NCI-H2081 (cell line): ENCODE measurements around the gene KCNH6.

Experiments
- DNase-seq, 2 experiments: peaks; one replicate each; lab custom pipeline; 2025; lab: John Stamatoyannopoulos, UW

KCNH6 gene

GRCh38 chr17:63534816-63535455, 11.8 kb downstream of the KCNH6 start:
- no peak for DNase-seq

- no peak for DNase-seq
Observed at GRCh38 chr17:63535640-63536039, 12.5 kb downstream of the KCNH6 start.

DNA sequence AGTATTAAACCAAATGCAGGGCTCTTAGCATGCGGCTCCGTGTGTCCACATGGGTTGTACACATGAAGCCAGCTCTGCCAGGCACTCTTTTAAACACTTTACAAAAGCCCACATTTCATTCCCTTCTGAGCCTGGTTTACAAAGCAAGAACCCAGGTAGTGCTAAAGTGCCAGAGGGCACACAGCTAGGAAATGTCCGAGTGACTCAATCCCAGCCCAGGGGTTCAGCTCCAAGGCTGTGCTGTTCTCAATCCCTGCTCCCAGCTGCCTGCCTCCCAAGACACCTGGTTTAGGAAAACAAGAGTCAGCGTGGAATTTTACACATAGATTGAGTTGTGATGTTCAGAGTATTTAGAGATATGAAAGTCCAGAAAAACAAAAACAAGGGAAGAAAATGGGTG, 13.8 kb downstream of the KCNH6 start:
- no peak for DNase-seq

- DNase-seq = no peak
Observed at GRCh38 chr17:63537991-63538692, 15.0 kb downstream of the KCNH6 start.

GRCh38 chr17:63538693-63539595, 15.8 kb downstream of the KCNH6 start:
- DNase-seq = no peak

DNA sequence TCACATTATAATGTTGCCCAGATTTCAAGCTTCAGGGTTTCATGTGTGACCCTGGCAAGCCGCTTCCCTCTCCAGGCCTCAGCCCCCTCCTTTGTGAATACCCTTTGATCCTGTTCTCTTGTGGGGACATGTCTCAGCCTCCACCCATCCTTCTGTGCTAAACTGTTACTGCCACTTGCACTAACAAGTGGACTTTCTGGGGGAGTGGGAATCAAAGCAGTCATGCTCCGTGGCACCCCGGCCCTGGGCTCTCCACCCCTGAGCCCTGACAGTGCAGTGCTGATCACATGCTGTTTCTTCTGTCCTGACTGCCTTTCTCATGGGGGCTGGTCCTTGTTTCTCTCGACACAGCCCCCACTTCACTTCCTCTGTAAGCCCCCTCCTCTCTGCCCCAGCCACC, 17.4 kb downstream of the KCNH6 start:
- no peak for DNase-seq

DNA sequence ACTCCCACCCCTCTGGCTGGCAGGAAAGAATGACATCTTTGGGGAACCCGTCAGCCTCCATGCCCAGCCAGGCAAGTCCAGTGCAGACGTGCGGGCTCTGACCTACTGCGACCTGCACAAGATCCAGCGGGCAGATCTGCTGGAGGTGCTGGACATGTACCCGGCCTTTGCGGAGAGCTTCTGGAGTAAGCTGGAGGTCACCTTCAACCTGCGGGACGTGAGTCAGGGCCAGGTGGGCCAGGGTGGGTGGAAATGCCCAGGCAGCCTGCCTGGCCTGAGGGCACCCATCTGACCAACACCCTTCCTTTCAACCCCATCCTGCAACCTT, 19.0 kb downstream of the KCNH6 start:
- DNase-seq = no peak

DNA sequence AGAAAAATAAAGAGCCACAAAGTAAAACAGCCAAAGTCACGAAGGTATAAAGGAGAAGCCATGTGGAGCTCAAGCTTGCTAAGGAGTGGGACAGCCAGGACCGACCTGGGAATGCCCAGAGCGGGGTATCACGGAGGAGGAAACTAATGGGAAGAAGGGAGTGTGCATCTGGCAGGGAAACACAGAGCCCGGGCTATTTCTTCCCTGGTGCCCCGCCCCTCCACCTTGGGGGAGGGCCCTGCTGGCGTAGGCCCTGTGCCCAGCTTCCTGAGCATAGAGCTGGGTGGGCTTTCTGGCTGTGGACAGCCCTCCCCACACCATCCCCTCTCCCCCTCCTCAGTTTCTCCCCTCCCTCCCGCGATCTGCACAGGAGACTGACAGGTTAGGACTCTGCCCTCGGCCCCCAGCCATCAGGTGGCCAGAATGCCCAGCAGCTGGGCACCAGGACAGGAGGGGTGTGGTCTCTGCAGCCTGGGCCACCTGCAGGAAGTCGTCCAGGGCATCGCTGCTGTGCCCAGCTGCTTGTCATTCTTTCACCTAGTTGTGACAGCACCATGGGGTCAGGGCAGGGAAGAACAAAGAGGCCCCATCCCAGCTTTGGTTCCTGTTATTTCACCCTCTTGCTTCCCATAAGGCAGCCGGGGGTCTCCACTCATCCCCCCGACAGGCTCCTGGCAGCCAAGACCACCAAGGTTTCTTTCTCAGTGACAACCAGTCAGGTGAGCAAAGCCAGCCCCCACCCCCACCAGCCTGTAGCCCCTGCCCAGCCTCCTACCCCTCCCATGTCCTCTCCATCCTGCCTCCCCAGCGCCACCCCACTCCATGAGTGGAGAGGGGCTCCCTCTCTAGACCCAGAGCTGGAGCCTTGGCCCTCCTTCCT, 20.0 kb downstream of the KCNH6 start:
- peak; percentile 16 to 46 for DNase-seq

GRCh38 chr17:63543822-63544420, 20.8 kb downstream of the KCNH6 start:
- DNase-seq = no peak

- DNase-seq = no peak
Observed at GRCh38 chr17:63544467-63545301, 21.5 kb downstream of the KCNH6 start.

- no peak for DNase-seq
Observed at GRCh38 chr17:63546308-63547082, 23.3 kb downstream of the KCNH6 start.

- no peak for DNase-seq
Observed at GRCh38 chr17:63547083-63547523, 23.9 kb downstream of the KCNH6 start.

DNA sequence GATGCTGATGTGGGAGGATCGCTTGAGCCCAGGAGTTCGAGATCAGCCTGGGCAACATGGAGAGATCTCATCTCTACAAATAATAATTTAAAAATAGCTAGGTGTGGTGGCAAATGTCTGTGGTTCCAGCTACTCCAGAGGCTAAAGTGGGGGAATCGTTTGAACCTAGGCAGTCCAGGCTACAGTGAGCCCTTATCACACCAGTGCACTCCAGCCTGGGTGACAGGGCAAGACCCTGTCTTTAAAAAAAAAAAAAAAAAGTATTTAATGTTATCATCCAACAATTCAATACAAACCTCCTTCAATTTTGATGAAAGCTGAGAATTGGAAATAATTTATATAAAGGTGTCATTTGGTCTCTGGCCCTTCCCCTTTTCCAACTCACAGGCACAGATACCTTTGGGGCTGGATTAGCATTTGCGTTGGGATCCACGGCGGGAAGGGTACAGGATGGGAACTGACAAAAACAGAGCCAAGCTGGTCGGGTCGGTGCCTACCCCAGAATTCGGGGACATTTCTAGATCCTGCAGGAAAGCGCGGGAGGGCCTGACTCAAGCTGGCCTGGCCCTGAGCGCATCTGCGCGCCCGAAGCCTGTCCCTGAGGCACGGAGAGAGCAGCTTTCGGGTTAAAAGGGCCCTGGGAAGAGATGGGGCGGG, 26.3 kb downstream of the KCNH6 start:
- no peak for DNase-seq

- peak; percentile 100 for DNase-seq
Observed at GRCh38 chr17:63549946-63550816, 27.0 kb downstream of the KCNH6 start, which contains the start of gene DCAF7. TSS of gene DCAF7 (plus strand) at chr17:63550477. CDS start at chr17:63550678, 201 bp downstream.

DNA sequence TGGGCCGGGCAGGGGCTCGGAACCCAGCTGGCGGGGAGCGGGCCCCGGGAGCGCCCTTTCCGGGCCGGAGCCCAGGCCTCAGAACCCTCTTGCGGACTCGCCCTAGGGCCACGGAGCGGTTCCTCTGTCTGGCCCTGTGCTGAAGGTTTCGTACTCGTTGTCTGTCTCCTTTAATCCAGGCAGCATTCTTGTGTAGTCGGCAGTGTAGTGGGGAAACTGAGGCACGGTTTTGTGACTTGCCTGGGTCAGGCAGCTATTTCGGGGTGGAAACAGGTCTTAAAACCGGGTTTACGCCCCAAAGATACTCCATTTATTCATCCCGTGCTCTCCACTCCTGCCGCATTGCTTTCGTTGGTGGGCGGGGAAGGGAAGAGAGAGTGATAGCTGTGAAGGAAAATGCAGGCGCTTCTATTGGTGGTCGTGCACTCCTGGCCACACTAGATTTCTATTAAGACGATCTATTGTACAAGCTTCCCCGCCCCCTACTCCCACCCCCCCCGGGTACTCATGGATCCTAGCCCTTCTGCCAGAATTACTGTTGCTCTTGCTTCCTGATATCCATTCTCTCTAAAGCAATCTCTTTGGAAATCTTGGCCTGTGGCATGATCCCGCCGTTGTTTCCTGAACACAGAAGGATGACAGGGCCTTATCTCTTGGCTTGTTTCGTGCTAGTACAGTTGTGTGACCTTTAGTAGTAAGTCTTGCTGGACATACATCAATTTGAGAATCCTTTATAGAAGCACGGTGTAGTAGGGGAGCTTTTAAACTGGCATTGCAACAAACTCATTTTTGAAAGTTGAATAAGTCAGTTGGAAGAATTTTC, 27.9 kb downstream of the KCNH6 start:
- DNase-seq = peak; percentile 40 to 56

- no peak for DNase-seq
Observed at GRCh38 chr17:63552211-63552610, 29.1 kb downstream of the KCNH6 start.

DNA sequence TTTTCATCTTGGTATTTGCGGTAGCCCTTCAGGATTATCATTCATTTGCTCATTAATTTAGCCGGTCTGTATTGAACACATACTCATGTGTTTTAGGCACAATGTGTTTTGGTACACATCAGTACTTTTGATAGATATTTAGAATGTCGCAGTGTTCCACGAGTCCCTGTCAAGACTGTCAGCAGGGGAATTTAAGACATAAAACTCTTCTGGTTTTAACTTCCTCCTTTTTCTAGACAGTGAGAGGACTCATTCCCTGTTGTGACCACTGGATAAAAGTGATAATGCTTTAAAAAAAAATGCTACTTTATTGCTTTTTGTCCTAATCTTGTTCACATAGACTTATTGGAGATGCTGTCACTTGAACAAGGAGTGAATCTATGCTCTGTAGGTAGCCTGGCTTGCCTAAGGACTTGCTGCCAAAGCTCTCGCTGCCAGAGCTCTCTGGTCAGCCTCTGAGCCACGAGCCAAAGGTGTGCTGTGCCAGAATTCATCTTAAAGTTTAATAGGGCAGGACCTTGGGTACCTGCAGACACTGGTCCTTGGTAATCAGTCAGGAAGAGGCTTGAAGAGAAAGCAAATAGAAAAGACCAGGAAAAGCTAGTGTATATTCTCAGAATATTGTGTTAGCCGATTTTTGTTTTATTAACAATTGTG, 32.5 kb downstream of the KCNH6 start:
- no peak for DNase-seq
